Astrocyte (in vitro differentiated cells and primary cell): ENCODE measurements around the gene LSM10. TPM values are rescaled to one million over a fixed set of nuclear protein-coding genes. Genes with fewer than 3 reads are reported as not detected.

Experiments
- DNase-seq: peaks from one replicate; pipeline ENCODE4 v3.0.0-alpha.2; 2010; ENCODE audit warnings: low read depth
- FAIRE-seq: peaks from 2 replicates; lab custom pipeline; 2011; peaks lifted over from hg19 to GRCh38; lab: Jason Lieb, UNC
- H2AFZ ChIP-seq: 2 replicates; pipeline ENCODE4 v1.6.0; 2012; ENCODE audit warnings: low read depth, low read length, inconsistent platforms
- H3K27ac ChIP-seq: 2 replicates; pipeline ENCODE4 v1.5.1; 2011; ENCODE audit warnings: low read depth, low read length, inconsistent platforms
- H3K27me3 ChIP-seq: 2 replicates; pipeline ENCODE4 v1.6.0; 2011; ENCODE audit warnings: low read length, inconsistent platforms; ENCODE audit not compliant: insufficient read depth
- H3K36me3 ChIP-seq: 2 replicates; pipeline ENCODE4 v1.5.1; 2011; ENCODE audit warnings: low read length, inconsistent platforms; ENCODE audit not compliant: insufficient read depth
- H3K4me1 ChIP-seq: 2 replicates; pipeline ENCODE4 v1.5.1; 2011; ENCODE audit warnings: low read length, inconsistent platforms; ENCODE audit not compliant: insufficient read depth
- H3K4me2 ChIP-seq: 2 replicates; pipeline ENCODE4 v1.6.0; 2012; ENCODE audit warnings: low read length, inconsistent platforms
- H3K4me3 ChIP-seq: 2 replicates; pipeline ENCODE4 v1.5.1; 2011; ENCODE audit warnings: low read depth, mild to moderate bottlenecking, low read length, inconsistent platforms; ENCODE audit not compliant: insufficient read depth
- H3K79me2 ChIP-seq: 2 replicates; pipeline ENCODE4 v1.6.0; 2012; ENCODE audit warnings: mild to moderate bottlenecking, low read length, inconsistent platforms; ENCODE audit not compliant: insufficient read depth
- H3K9ac ChIP-seq: 2 replicates; pipeline ENCODE4 v1.6.0; 2012; ENCODE audit warnings: mild to moderate bottlenecking, low read length, inconsistent platforms
- H3K9me3 ChIP-seq: 2 replicates; pipeline ENCODE4 v1.5.1; 2012; ENCODE audit warnings: low read depth, mild to moderate bottlenecking, low read length, inconsistent platforms; ENCODE audit not compliant: insufficient read depth
- H4K20me1 ChIP-seq: 2 replicates; pipeline ENCODE4 v1.6.0; 2012; ENCODE audit warnings: low read length, inconsistent platforms; ENCODE audit not compliant: insufficient read depth
- H3K27ac Mint-ChIP-seq: one replicate; pipeline ENCODE4 v1.8.0; 2021; ENCODE audit warnings: mild to moderate bottlenecking, mixed read lengths; ENCODE audit not compliant: unreplicated experiment
- H3K27me3 Mint-ChIP-seq: one replicate; pipeline ENCODE4 v1.8.0; 2021; ENCODE audit warnings: low read depth, mixed read lengths; ENCODE audit not compliant: unreplicated experiment
- H3K36me3 Mint-ChIP-seq: one replicate; pipeline ENCODE4 v1.8.0; 2021; ENCODE audit warnings: low read depth, mixed read lengths; ENCODE audit not compliant: unreplicated experiment
- H3K4me1 Mint-ChIP-seq: one replicate; pipeline ENCODE4 v1.8.0; 2021; ENCODE audit warnings: low read depth, mixed read lengths; ENCODE audit not compliant: unreplicated experiment
- H3K4me3 Mint-ChIP-seq: one replicate; pipeline ENCODE4 v1.8.0; 2021; ENCODE audit warnings: mild to moderate bottlenecking, moderate library complexity, mixed read lengths; ENCODE audit not compliant: unreplicated experiment
- H3K9me3 Mint-ChIP-seq: one replicate; pipeline ENCODE4 v1.8.0; 2021; ENCODE audit warnings: mild to moderate bottlenecking, mixed read lengths; ENCODE audit not compliant: unreplicated experiment
- EZH2 ChIP-seq: IDR thresholded peaks from 2 replicates; pipeline ENCODE4 v1.6.1; 2012; ENCODE audit warnings: mild to moderate bottlenecking, low read length, inconsistent platforms; ENCODE audit not compliant: insufficient read depth
- total RNA-seq: library from RNA; stranded (reverse); gene quantifications from 2 replicates; pipeline ENCODE4 v1.2.1, GENCODE V29; 2021
- TF ChIP-seq, protein P1 (sequence below): IDR thresholded peaks from 2 replicates; pipeline ENCODE4 v1.5.1; 2011; ENCODE audit warnings: low read depth, mild to moderate bottlenecking, inconsistent platforms, low read length, moderate library complexity; ENCODE audit not compliant: insufficient read depth

Gene LSM10
- total RNA-seq, 1 donor from 2014 or later = 48.9 TPM

GRCh38 chr1:36389999-36390398, 7.7 kb downstream of the LSM10 start:
- Histone ChIP-seq H3K27me3 (no peaks in the 10 kb centered on the region), H3K27ac (no peak overlapping the region), H3K4me2 (no peak overlapping the region), H2AFZ (no peak overlapping the region), H3K79me2 (peaks cover 16% of the 10 kb centered on the region), H3K36me3 (peaks cover 17% of the 10 kb centered on the region), H3K4me3 (no peak overlapping the region), H4K20me1 (peaks cover 8% of the 10 kb centered on the region), H3K9ac (no peak overlapping the region), H3K9me3 (no peaks in the 10 kb centered on the region), H3K4me1 (peaks cover 20% of the 10 kb centered on the region)
- Mint-ChIP-seq H3K36me3 (peaks cover 23% of the 10 kb centered on the region), H3K4me3 (peak overlapping the region; percentile 34), H3K4me1 (peaks cover 25% of the 10 kb centered on the region), H3K9me3 (no peaks in the 10 kb centered on the region), H3K27ac (peak overlapping the region; percentile 66), H3K27me3 (no peaks in the 10 kb centered on the region)
- no peak for TF ChIP-seq EZH2
- TF ChIP-seq, protein P1, sequence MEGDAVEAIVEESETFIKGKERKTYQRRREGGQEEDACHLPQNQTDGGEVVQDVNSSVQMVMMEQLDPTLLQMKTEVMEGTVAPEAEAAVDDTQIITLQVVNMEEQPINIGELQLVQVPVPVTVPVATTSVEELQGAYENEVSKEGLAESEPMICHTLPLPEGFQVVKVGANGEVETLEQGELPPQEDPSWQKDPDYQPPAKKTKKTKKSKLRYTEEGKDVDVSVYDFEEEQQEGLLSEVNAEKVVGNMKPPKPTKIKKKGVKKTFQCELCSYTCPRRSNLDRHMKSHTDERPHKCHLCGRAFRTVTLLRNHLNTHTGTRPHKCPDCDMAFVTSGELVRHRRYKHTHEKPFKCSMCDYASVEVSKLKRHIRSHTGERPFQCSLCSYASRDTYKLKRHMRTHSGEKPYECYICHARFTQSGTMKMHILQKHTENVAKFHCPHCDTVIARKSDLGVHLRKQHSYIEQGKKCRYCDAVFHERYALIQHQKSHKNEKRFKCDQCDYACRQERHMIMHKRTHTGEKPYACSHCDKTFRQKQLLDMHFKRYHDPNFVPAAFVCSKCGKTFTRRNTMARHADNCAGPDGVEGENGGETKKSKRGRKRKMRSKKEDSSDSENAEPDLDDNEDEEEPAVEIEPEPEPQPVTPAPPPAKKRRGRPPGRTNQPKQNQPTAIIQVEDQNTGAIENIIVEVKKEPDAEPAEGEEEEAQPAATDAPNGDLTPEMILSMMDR = no peak
- FAIRE-seq = no peak
- DNase-seq = no peak

- TF ChIP-seq, protein P1 = no peak
- TF ChIP-seq EZH2 = no peak
- H3K4me1 Mint-ChIP-seq = peaks cover 28% of the 10 kb centered on the region
- H3K9me3 ChIP-seq = no peaks in the 10 kb centered on the region
- H3K27me3 ChIP-seq = no peaks in the 10 kb centered on the region
- no peak overlapping the region for H2AFZ ChIP-seq
- peaks cover 22% of the 10 kb centered on the region for H3K79me2 ChIP-seq
- H3K27me3 Mint-ChIP-seq = no peaks in the 10 kb centered on the region
- DNase-seq = no peak
- H3K27ac ChIP-seq = no peak overlapping the region
- H3K4me2 ChIP-seq = no peak overlapping the region
- peak overlapping the region; percentile 34 for H3K4me3 Mint-ChIP-seq
- H3K4me3 ChIP-seq = no peak overlapping the region
- H3K36me3 ChIP-seq = peaks cover 17% of the 10 kb centered on the region
- H3K9me3 Mint-ChIP-seq = no peaks in the 10 kb centered on the region
- peaks cover 16% of the 10 kb centered on the region for H4K20me1 ChIP-seq
- FAIRE-seq = no peak
- H3K9ac ChIP-seq = no peak overlapping the region
- peaks cover 23% of the 10 kb centered on the region for H3K36me3 Mint-ChIP-seq
- peak overlapping the region; percentile 44 for H3K27ac Mint-ChIP-seq
- peaks cover 23% of the 10 kb centered on the region for H3K4me1 ChIP-seq
These were observed 8.4 kb downstream of the LSM10 start for GRCh38 chr1:36389261-36389660.

- peak overlapping the region; percentile 99 for H3K4me2 ChIP-seq
- peaks cover 29% of the 10 kb centered on the region for H4K20me1 ChIP-seq
- peaks cover 8% of the 10 kb centered on the region for H3K36me3 ChIP-seq
- H3K9ac ChIP-seq = peak overlapping the region; percentile 97
- peaks cover 18% of the 10 kb centered on the region for H3K36me3 Mint-ChIP-seq
- peaks cover 37% of the 10 kb centered on the region for H3K4me1 Mint-ChIP-seq
- peaks cover 28% of the 10 kb centered on the region for H3K4me1 ChIP-seq
- H3K9me3 ChIP-seq = no peaks in the 10 kb centered on the region
- H3K27me3 Mint-ChIP-seq = no peaks in the 10 kb centered on the region
- H2AFZ ChIP-seq = peak overlapping the region; percentile 62
- H3K9me3 Mint-ChIP-seq = no peaks in the 10 kb centered on the region
- peak overlapping the region; percentile 100 for H3K27ac Mint-ChIP-seq
- TF ChIP-seq, protein P1 = no peak
- no peak for TF ChIP-seq EZH2
- H3K4me3 ChIP-seq = peak overlapping the region; percentile 77
- peak overlapping the region; percentile 87 for H3K4me3 Mint-ChIP-seq
- peaks cover 32% of the 10 kb centered on the region for H3K79me2 ChIP-seq
- peak; percentile 45 for FAIRE-seq
- H3K27ac ChIP-seq = peak overlapping the region; percentile 100
- peak; percentile 80 for DNase-seq
- H3K27me3 ChIP-seq = no peaks in the 10 kb centered on the region
These were observed 10.4 kb downstream of the LSM10 start for GRCh38 chr1:36387141-36387949.
